Lower leg skin (tissue), 3 donors: Measurements from ENCODE around the gene POT1.

ENCODE experiments used
- POLR2A ChIP-seq, 2 donors: fragments of 450-650 bp; IDR thresholded peaks; one replicate each; pipeline ENCODE4 v1.6.1; 2016 to 2017; ENCODE audit warnings: antibody characterized with exemption in 2 of 2, mild to moderate bottlenecking in 1 of 2, moderate library complexity in 1 of 2
- TF ChIP-seq, protein P1 (sequence below), 3 donors: fragments of 450-650 bp; IDR thresholded peaks; one replicate each; pipeline ENCODE4 v1.5.1; 2016; ENCODE audit warnings: antibody characterized with exemption in 3 of 3, mild to moderate bottlenecking in 3 of 3, moderate library complexity in 2 of 3

DNA sequence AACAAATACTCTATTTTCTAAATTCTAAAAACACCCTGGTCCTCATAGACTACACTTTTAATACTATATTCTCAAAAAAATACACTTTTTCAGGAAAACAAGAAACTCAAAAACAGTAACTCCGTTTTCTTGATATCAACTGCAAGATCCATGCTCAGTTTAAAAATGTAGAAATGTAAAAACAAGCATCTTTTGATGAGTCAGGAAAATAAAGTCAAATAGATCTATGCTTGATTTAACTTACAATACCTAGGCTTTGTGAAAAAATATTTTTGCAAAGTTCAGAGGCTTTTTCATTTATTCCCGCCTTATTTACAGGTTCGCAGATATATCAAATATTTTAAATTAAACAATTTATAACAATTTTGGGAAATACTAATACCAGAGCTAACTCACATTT lies 33.6 kb downstream of the POT1 start:
- TF ChIP-seq, protein P1, sequence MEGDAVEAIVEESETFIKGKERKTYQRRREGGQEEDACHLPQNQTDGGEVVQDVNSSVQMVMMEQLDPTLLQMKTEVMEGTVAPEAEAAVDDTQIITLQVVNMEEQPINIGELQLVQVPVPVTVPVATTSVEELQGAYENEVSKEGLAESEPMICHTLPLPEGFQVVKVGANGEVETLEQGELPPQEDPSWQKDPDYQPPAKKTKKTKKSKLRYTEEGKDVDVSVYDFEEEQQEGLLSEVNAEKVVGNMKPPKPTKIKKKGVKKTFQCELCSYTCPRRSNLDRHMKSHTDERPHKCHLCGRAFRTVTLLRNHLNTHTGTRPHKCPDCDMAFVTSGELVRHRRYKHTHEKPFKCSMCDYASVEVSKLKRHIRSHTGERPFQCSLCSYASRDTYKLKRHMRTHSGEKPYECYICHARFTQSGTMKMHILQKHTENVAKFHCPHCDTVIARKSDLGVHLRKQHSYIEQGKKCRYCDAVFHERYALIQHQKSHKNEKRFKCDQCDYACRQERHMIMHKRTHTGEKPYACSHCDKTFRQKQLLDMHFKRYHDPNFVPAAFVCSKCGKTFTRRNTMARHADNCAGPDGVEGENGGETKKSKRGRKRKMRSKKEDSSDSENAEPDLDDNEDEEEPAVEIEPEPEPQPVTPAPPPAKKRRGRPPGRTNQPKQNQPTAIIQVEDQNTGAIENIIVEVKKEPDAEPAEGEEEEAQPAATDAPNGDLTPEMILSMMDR (IDR thresholded peaks at IDR 0.05), result no peak
- TF ChIP-seq POLR2A (IDR thresholded peaks at IDR 0.05), result no peak
